IMR-90 (cell line): ENCODE measurements around the gene AGXT. TPM values are rescaled to one million over a fixed set of nuclear protein-coding genes. Genes with fewer than 3 reads are reported as not detected.

Experiments
- ATAC-seq: fragments of 200-7000 bp; cut with Tn5 transposase; 2 replicates; pipeline ENCODE4 v1.9.1; 2020; ENCODE audit warnings: low read depth, mild to moderate bottlenecking, moderate library complexity
- BruUV-seq: library from RNA; stranded (reverse); fragments of 400-500 nt; replicated peaks from 2 replicates; lab custom pipeline; 2021; lab: Mats Ljungman, UMichigan
- CTCF ChIA-PET: fragments of 300-600 bp; formaldehyde crosslinking; extraction: SDS; loops from one replicate; lab custom pipeline; 2021; ENCODE audit warnings: antibody characterized with exemption; lab: Yijun Ruan, JAX
- POLR2A ChIA-PET: fragments of 300-600 bp; sonication (Branson Sonifier 250); formaldehyde crosslinking; loops from one replicate; lab custom pipeline; 2022; ENCODE audit warnings: antibody characterized with exemption; ENCODE audit not compliant: unreplicated experiment; lab: Charles Lee
- DNase-seq: peaks from one replicate; pipeline ENCODE4 v3.0.0; 2013
- H2AFZ ChIP-seq: replicated peaks from 2 replicates; pipeline ENCODE3; 2013; ENCODE audit warnings: low read length, mild to moderate bottlenecking; ENCODE audit not compliant: poor library complexity
- H2AK5ac ChIP-seq: 2 replicates; pipeline ENCODE4 v1.6.1; 2013; ENCODE audit warnings: low read depth, low read length, inconsistent platforms
- H2AK9ac ChIP-seq: replicated peaks from 2 replicates; pipeline ENCODE3; 2013; ENCODE audit warnings: mild to moderate bottlenecking, low read depth, low read length, moderate library complexity; ENCODE audit not compliant: poor library complexity
- H2BK120ac ChIP-seq: 2 replicates; pipeline ENCODE4 v1.6.1; 2013; ENCODE audit warnings: low read depth, low read length, inconsistent platforms
- H2BK15ac ChIP-seq: 3 replicates; pipeline ENCODE4 v1.6.1; 2013; ENCODE audit warnings: low read depth, low read length, inconsistent platforms
- H2BK20ac ChIP-seq: 2 replicates; pipeline ENCODE4 v1.6.1; 2013; ENCODE audit warnings: low read depth, mild to moderate bottlenecking, inconsistent platforms, low read length, moderate library complexity
- H2BK5ac ChIP-seq: 2 replicates; pipeline ENCODE4 v1.6.1; 2013; ENCODE audit warnings: mild to moderate bottlenecking, low read depth, low read length, inconsistent platforms; ENCODE audit not compliant: poor library complexity, severe bottlenecking
- H3K14ac ChIP-seq: replicated peaks from 2 replicates; pipeline ENCODE4 v1.6.1; 2013; ENCODE audit warnings: low read depth, low read length, inconsistent platforms
- H3K18ac ChIP-seq: 2 replicates; pipeline ENCODE4 v1.6.1; 2013; ENCODE audit warnings: low read depth, low read length, control low read depth
- H3K23ac ChIP-seq: 2 replicates; pipeline ENCODE4 v1.6.1; 2013; ENCODE audit warnings: low read depth, low read length, inconsistent platforms
- H3K27ac ChIP-seq: 2 replicates; pipeline ENCODE4 v1.5.1; 2013; ENCODE audit warnings: mild to moderate bottlenecking, control low read depth, low read length; ENCODE audit not compliant: insufficient read depth
- H3K27me3 ChIP-seq: 2 replicates; pipeline ENCODE4 v1.6.1; 2013; ENCODE audit warnings: low read length; ENCODE audit not compliant: control insufficient read depth, insufficient read depth
- H3K36me3 ChIP-seq: 2 replicates; pipeline ENCODE4 v1.6.1; 2013; ENCODE audit warnings: low read length, mixed read lengths; ENCODE audit not compliant: control insufficient read depth, insufficient read depth
- H3K4ac ChIP-seq: 2 replicates; pipeline ENCODE4 v1.6.1; 2013; ENCODE audit warnings: low read depth, low read length, inconsistent platforms
- H3K4me1 ChIP-seq: 2 replicates; pipeline ENCODE4 v1.6.1; 2013; ENCODE audit warnings: low read length, mixed read lengths; ENCODE audit not compliant: control insufficient read depth, insufficient read depth
- H3K4me2 ChIP-seq: 2 replicates; pipeline ENCODE4 v1.6.1; 2013; ENCODE audit warnings: low read depth, mild to moderate bottlenecking, control low read depth, low read length, moderate library complexity
- H3K4me3 ChIP-seq: 2 replicates; pipeline ENCODE4 v1.5.1; 2013; ENCODE audit warnings: low read depth, mild to moderate bottlenecking, control low read depth, low read length, moderate library complexity; ENCODE audit not compliant: insufficient read depth
- H3K56ac ChIP-seq: 2 replicates; pipeline ENCODE4 v1.6.1; 2013; ENCODE audit warnings: low read length, inconsistent platforms; ENCODE audit not compliant: insufficient read depth; ENCODE audit errors: extremely low read depth
- H3K79me1 ChIP-seq, 2 experiments: 2 replicates each; pipeline ENCODE4 v1.6.1; 2013; ENCODE audit warnings: low read length in 2 of 2, inconsistent platforms in 1 of 2, low read depth in 1 of 2
- H3K9ac ChIP-seq: 2 replicates; pipeline ENCODE4 v1.6.1; 2013; ENCODE audit warnings: low read depth, low read length, control low read depth
- H3K9me1 ChIP-seq: 2 replicates; pipeline ENCODE4 v1.6.1; 2013; ENCODE audit warnings: low read length, inconsistent platforms; ENCODE audit not compliant: insufficient read depth
- H3K9me3 ChIP-seq: 2 replicates; pipeline ENCODE4 v1.6.1; 2013; ENCODE audit warnings: low read length; ENCODE audit not compliant: control insufficient read depth, insufficient read depth
- H4K20me1 ChIP-seq: 2 replicates; pipeline ENCODE4 v1.6.1; 2013; ENCODE audit warnings: low read length, inconsistent platforms; ENCODE audit not compliant: insufficient read depth
- H4K5ac ChIP-seq: 2 replicates; pipeline ENCODE4 v1.6.1; 2013; ENCODE audit warnings: mild to moderate bottlenecking, low read depth, low read length, control low read depth
- H4K8ac ChIP-seq, 2 experiments: 2 replicates each; pipeline ENCODE4 v1.6.1; 2013; ENCODE audit warnings: low read depth in 2 of 2, low read length in 2 of 2, control low read depth in 1 of 2, inconsistent platforms in 1 of 2
- H4K91ac ChIP-seq: 2 replicates; pipeline ENCODE4 v1.6.1; 2013; ENCODE audit warnings: low read depth, low read length, inconsistent platforms; ENCODE audit not compliant: insufficient read depth
- BHLHE40 ChIP-seq: fragments of 150-350 bp; IDR thresholded peaks from 2 replicates; pipeline ENCODE4 v1.6.1; 2016; ENCODE audit warnings: mild to moderate bottlenecking, low read depth, low read length
- CEBPB ChIP-seq: IDR thresholded peaks from 2 replicates; pipeline ENCODE4 v1.6.1; 2012; ENCODE audit warnings: low read depth, low read length, improper control_type of control experiment
- CTCF ChIP-seq: conservative IDR thresholded peaks from 2 replicates; pipeline ENCODE4 v1.5.1; 2012; ENCODE audit warnings: mild to moderate bottlenecking, low read depth, low read length, improper control_type of control experiment
- ELK1 ChIP-seq: fragments of 150-350 bp; IDR thresholded peaks from 2 replicates; pipeline ENCODE4 v1.6.1; 2016; ENCODE audit warnings: low read depth, mild to moderate bottlenecking, low read length, moderate library complexity, borderline replicate concordance
- MAFK ChIP-seq: IDR thresholded peaks from 2 replicates; pipeline ENCODE4 v1.6.1; 2012; ENCODE audit warnings: low read depth, low read length, improper control_type of control experiment
- MXI1 ChIP-seq: IDR thresholded peaks from 2 replicates; pipeline ENCODE4 v1.6.1; 2012; ENCODE audit warnings: low read depth, mild to moderate bottlenecking, low read length, moderate library complexity, borderline replicate concordance
- RAD21 ChIP-seq: IDR thresholded peaks from 2 replicates; pipeline ENCODE4 v1.6.1; 2012; ENCODE audit warnings: low read length, improper control_type of control experiment
- WGBS, 2 experiments: methylation state at CpG; one replicate each; pipeline versions ENCODE4 v1.1.5 to v1.1.7; 2013; ENCODE audit warnings: missing lambda C conversion rate in 2 of 2; ENCODE audit not compliant: insufficient read length in 1 of 2; ENCODE audit errors: extremely low coverage in 2 of 2; 5-methylcytosine and 5-hydroxymethylcytosine counted together
- dilution Hi-C: fragments of 300-500 bp; cut with HindIII; formaldehyde crosslinking; loops from one replicate; pipeline ENCODE4 v1.14.3; 2018; ENCODE audit warnings: low sequenced_read_pairs; ENCODE audit not compliant: unreplicated experiment
- in situ Hi-C: fragments of 300-500 bp; cut with MboI; formaldehyde crosslinking; loops from 3 replicates; pipeline ENCODE4 v1.14.3; 2019; ENCODE audit warnings: low sequenced_read_pairs, inconsistent platforms, mixed read lengths
- intact Hi-C: fragments of 100-400 bp; cut with micrococcal nuclease; formaldehyde crosslinking; loops from 2 replicates; pipeline ENCODE4 v1.10.0; 2022
- polyA plus RNA-seq, 3 experiments: library from polyadenylated mRNA; depleted of rRNA; stranded (reverse); fragments of >200 nt; gene quantifications; 2 replicates each; pipeline ENCODE4 v1.2.3, GENCODE V29; 2012; ENCODE audit warnings: low replicate concordance in 1 of 3
- total RNA-seq: library from RNA; depleted of rRNA; stranded (reverse); fragments of >200 nt; gene quantifications from 2 replicates; pipeline ENCODE4 v1.2.3, GENCODE V29; 2012

Gene AGXT
- total and polyA plus RNA-seq, 2 of the 4 experiments (the other 2 are of a cell fraction) = not detected

- dilution Hi-C loops (no loop called here), intact Hi-C loops (no loop called here), in situ Hi-C loops (no loop called here)
- CTCF ChIA-PET = no interaction called here
- Histone ChIP-seq H2AK5ac (no peak overlapping the region), H2AFZ (no peak overlapping the region), H4K8ac (no peak overlapping the region), H3K14ac (no peak overlapping the region), H3K9me1 (no peaks in the 10 kb centered on the region), H4K91ac (no peak overlapping the region), H3K4me2 (no peak overlapping the region), H3K9me3 (peaks cover 9% of the 10 kb centered on the region), H2BK20ac (no peak overlapping the region), H3K27ac (no peak overlapping the region), H3K79me1 (no peaks in the 10 kb centered on the region), H4K5ac (no peak overlapping the region), H2BK15ac (no peak overlapping the region), H2BK5ac (no peak overlapping the region), H3K4ac (no peak overlapping the region), H3K9ac (no peak overlapping the region), H2AK9ac (no peak overlapping the region), H3K18ac (no peak overlapping the region), H3K23ac (no peak overlapping the region), H3K56ac (no peak overlapping the region), H2BK120ac (no peak overlapping the region), H4K20me1 (no peaks in the 10 kb centered on the region; the same call in 1 of the 2 replicates), H3K27me3 (peaks cover 71% of the 10 kb centered on the region), H3K4me3 (no peak overlapping the region), H3K36me3 (no peaks in the 10 kb centered on the region), H3K4me1 (no peaks in the 10 kb centered on the region)
- ATAC-seq (peak; percentile 41; the same call in 1 of the 2 replicates), DNase-seq (no peak)
- no TSS peak for BruUV-seq
- POLR2A ChIA-PET = no interaction called here
- TF ChIP-seq ELK1 (no peak), CEBPB (no peak), CTCF (no peak), BHLHE40 (no peak), RAD21 (no peak), MAFK (no peak), MXI1 (no peak)
- 1% methylated on average over 46 of the region's 64 CpGs; no CpG with 5 or more reads in 1 of the 2 experiments for WGBS, 2 experiments
Measured at GRCh38 chr2:240820607-240821428, 47.8 kb upstream of the AGXT start.
